ENCODE measurements around the gene SMTNL1. TPM values are rescaled to one million over a fixed set of nuclear protein-coding genes. Genes with fewer than 3 reads are reported as not detected.

SMTNL1 gene
- total and polyA plus RNA-seq, 2 donors from 2014 or later = not detected

DNA sequence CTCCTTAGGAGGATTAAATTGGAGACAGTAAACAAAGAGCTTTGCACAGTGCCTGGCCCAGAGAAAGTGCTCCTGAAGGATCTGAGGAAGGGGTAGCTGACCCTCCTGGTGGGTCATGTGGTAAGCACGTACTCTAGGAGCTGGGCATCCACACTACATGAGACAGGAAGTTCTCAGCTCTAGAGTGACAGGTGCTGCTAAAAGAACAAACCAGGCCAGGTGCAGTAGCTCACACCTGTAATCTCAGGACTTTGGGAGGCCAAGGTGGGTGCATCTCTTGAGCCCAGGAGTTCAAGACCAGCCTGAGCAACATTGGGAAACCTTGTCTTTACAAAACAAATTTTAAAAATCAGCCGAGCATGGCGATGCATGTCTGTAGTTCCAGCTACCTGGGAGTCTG is 35.0 kb upstream of the SMTNL1 start:
- Histone ChIP-seq H3K4me1 (ENCODE audit: control insufficient read depth in 2 of 3, insufficient read depth in 2 of 3, low read depth in 1 of 3, low read length in 3 of 3) (peaks cover 0 to 16% (median 12%) of the 10 kb centered on the region in 3 donors), H3K9ac (ENCODE audit: low read length in 3 of 3) (no peak overlapping the region), H3K27ac (ENCODE audit: low read depth in 2 of 2, low read length in 2 of 2) (peak overlapping the region in 1 of 2 donors; percentile 38), H3K9me3 (ENCODE audit: control insufficient read depth in 2 of 3, insufficient read depth in 1 of 3, low read length in 3 of 3) (no peaks in the 10 kb centered on the region), H3K36me3 (ENCODE audit: control insufficient read depth in 2 of 3, insufficient read depth in 3 of 3, low read length in 3 of 3) (no peaks in the 10 kb centered on the region), H3K4me3 (ENCODE audit: low read length in 3 of 3) (no peak overlapping the region), H3K27me3 (ENCODE audit: control insufficient read depth, insufficient read depth, low read length) (no peaks in the 10 kb centered on the region)
- intact Hi-C loops (cut with DNase I) = no loop called here
- DNase-seq (no peak), FAIRE-seq (no peak)
- TF ChIP-seq, protein P1, sequence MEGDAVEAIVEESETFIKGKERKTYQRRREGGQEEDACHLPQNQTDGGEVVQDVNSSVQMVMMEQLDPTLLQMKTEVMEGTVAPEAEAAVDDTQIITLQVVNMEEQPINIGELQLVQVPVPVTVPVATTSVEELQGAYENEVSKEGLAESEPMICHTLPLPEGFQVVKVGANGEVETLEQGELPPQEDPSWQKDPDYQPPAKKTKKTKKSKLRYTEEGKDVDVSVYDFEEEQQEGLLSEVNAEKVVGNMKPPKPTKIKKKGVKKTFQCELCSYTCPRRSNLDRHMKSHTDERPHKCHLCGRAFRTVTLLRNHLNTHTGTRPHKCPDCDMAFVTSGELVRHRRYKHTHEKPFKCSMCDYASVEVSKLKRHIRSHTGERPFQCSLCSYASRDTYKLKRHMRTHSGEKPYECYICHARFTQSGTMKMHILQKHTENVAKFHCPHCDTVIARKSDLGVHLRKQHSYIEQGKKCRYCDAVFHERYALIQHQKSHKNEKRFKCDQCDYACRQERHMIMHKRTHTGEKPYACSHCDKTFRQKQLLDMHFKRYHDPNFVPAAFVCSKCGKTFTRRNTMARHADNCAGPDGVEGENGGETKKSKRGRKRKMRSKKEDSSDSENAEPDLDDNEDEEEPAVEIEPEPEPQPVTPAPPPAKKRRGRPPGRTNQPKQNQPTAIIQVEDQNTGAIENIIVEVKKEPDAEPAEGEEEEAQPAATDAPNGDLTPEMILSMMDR (IDR thresholded peaks at IDR 0.05; ENCODE audit: borderline replicate concordance, extremely low read depth, insufficient read depth) = no peak

DNA sequence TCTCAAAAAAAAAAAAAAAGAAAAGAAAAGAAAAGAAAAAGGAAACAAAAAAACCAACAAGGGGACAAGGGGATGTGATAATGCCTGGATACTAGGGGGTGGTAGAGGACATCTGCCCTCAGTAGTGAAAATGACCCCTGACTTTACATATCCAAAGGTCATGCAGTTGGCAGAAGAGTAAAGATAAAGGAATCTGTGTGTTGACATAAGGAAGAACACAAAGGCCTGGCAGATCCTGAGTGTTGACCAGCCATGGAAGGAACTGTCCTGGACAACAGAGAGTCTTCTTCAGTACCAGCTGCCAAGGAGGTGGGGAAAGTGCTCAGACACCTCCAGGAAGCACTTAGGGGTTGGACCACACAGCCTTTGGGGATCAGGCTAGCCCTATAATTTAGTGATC is 34.5 kb upstream of the SMTNL1 start:
- no peak overlapping the region for H3K27ac ChIP-seq (ENCODE audit: low read depth in 2 of 2, low read length in 2 of 2)
- peaks cover 0 to 16% (median 12%) of the 10 kb centered on the region in 3 donors for H3K4me1 ChIP-seq (ENCODE audit: control insufficient read depth in 2 of 3, insufficient read depth in 2 of 3, low read depth in 1 of 3, low read length in 3 of 3)
- no peak overlapping the region for H3K4me3 ChIP-seq (ENCODE audit: low read length in 3 of 3)
- no peak for DNase-seq
- TF ChIP-seq, protein P1 (IDR thresholded peaks at IDR 0.05; ENCODE audit: borderline replicate concordance, extremely low read depth, insufficient read depth) = no peak
- no peaks in the 10 kb centered on the region for H3K36me3 ChIP-seq (ENCODE audit: control insufficient read depth in 2 of 3, insufficient read depth in 3 of 3, low read length in 3 of 3)
- FAIRE-seq = no peak
- no peaks in the 10 kb centered on the region for H3K9me3 ChIP-seq (ENCODE audit: control insufficient read depth in 2 of 3, insufficient read depth in 1 of 3, low read length in 3 of 3)
- no peaks in the 10 kb centered on the region for H3K27me3 ChIP-seq (ENCODE audit: control insufficient read depth, insufficient read depth, low read length)
- no peak overlapping the region for H3K9ac ChIP-seq (ENCODE audit: low read length in 3 of 3)
- intact Hi-C loops (cut with DNase I) = no loop called here

DNA sequence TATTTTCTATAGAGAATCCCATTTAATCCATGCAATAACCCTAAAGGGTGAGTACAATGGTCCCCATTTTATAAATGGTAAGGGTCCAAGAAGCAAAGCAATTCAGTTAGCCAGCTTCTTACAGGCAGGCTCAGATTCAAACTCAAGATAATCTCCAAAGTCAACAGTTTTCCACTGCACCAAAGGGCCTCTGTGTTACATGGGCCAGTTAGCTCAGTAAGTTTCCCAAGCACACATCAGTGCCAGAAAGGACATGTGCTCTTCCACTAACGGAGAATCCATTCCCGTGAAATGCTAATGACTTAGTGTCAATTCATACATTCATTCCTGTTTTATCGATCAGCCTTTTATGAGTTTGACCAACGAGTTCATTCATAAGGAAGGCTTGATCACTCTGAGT is 32.9 kb upstream of the SMTNL1 start:
- intact Hi-C loops (cut with DNase I) = no loop called here
- no peak for DNase-seq
- H3K4me1 ChIP-seq (ENCODE audit: control insufficient read depth in 2 of 3, insufficient read depth in 2 of 3, low read depth in 1 of 3, low read length in 3 of 3) = peaks cover 0 to 12% (median 6%) of the 10 kb centered on the region in 3 donors

More for the DNA sequence above, 32.9 kb upstream of the SMTNL1 start:
- Histone ChIP-seq H3K36me3 (ENCODE audit: control insufficient read depth in 2 of 3, insufficient read depth in 3 of 3, low read length in 3 of 3) (no peaks in the 10 kb centered on the region), H3K27me3 (ENCODE audit: control insufficient read depth, insufficient read depth, low read length) (no peaks in the 10 kb centered on the region), H3K9ac (ENCODE audit: low read length in 3 of 3) (no peak overlapping the region), H3K27ac (ENCODE audit: low read depth in 2 of 2, low read length in 2 of 2) (no peak overlapping the region), H3K9me3 (ENCODE audit: control insufficient read depth in 2 of 3, insufficient read depth in 1 of 3, low read length in 3 of 3) (no peaks in the 10 kb centered on the region), H3K4me3 (ENCODE audit: low read length in 3 of 3) (no peak overlapping the region)
- TF ChIP-seq, protein P1 (IDR thresholded peaks at IDR 0.05; ENCODE audit: borderline replicate concordance, extremely low read depth, insufficient read depth) = no peak
- no peak for FAIRE-seq
